PC-3 (cell line): ENCODE data around the gene PIP5K1C. TPM values are rescaled to one million over a fixed set of nuclear protein-coding genes. Genes with fewer than 3 reads are reported as not detected.

ENCODE experiments used
- ATAC-seq: fragments of 200-7000 bp; cut with Tn5 transposase; 2 replicates; pipeline ENCODE4 v1.9.1; 2020; ENCODE audit warnings: mild to moderate bottlenecking, moderate library complexity
- BruUV-seq: library from RNA; stranded (reverse); fragments of 400-500 nt; replicated peaks from 2 replicates; lab custom pipeline; 2021; lab: Mats Ljungman, UMichigan
- CTCF ChIA-PET: fragments of 300-600 bp; sonication (Branson Sonifier 250); formaldehyde crosslinking; loops from one replicate; lab custom pipeline; 2022; ENCODE audit warnings: antibody characterized with exemption; lab: Charles Lee
- POLR2A ChIA-PET: fragments of 300-600 bp; sonication (Branson Sonifier 250); formaldehyde crosslinking; loops from one replicate; lab custom pipeline; 2022; ENCODE audit warnings: antibody characterized with exemption; ENCODE audit not compliant: unreplicated experiment; lab: Charles Lee
- DNase-seq: peaks from one replicate; pipeline ENCODE4 v3.0.0-alpha.2; 2015
- H2AFZ ChIP-seq: fragments of 300-600 bp; sonication (generic); 2 replicates; pipeline ENCODE4 v1.6.0; 2016; ENCODE audit warnings: antibody characterized with exemption, low read length
- H3F3A ChIP-seq: fragments of 300-600 bp; sonication (generic); one replicate; pipeline ENCODE4 v1.6.0; 2017; ENCODE audit warnings: antibody characterized with exemption, low read length, control low read depth, mild to moderate bottlenecking; ENCODE audit not compliant: unreplicated experiment
- H3K27ac ChIP-seq: fragments of 300-600 bp; sonication (generic); 2 replicates; pipeline ENCODE4 v1.5.1; 2016; ENCODE audit warnings: mild to moderate bottlenecking, low read length
- H3K27me3 ChIP-seq: fragments of 300-600 bp; sonication (generic); 2 replicates; pipeline ENCODE4 v1.6.1; 2016; ENCODE audit warnings: low read length, mixed read lengths
- H3K36me3 ChIP-seq: fragments of 300-600 bp; sonication (generic); 2 replicates; pipeline ENCODE4 v1.6.1; 2016; ENCODE audit warnings: low read depth, mixed run types, low read length, mixed read lengths
- H3K4me1 ChIP-seq: fragments of 300-600 bp; sonication (generic); 2 replicates; pipeline ENCODE4 v1.5.1; 2016; ENCODE audit warnings: low read length; ENCODE audit not compliant: insufficient read depth
- H3K4me2 ChIP-seq: fragments of 300-600 bp; sonication (generic); 2 replicates; pipeline ENCODE4 v1.6.0; 2016; ENCODE audit warnings: low read length
- H3K4me3 ChIP-seq: fragments of 300-600 bp; sonication (generic); 2 replicates; pipeline ENCODE4 v1.5.1; 2016; ENCODE audit warnings: mild to moderate bottlenecking, low read length, mixed read lengths
- H3K79me2 ChIP-seq: fragments of 300-600 bp; sonication (generic); 2 replicates; pipeline ENCODE4 v1.6.1; 2017; ENCODE audit warnings: low read length, mixed read lengths
- H3K9ac ChIP-seq: fragments of 300-600 bp; sonication (generic); 2 replicates; pipeline ENCODE4 v1.6.0; 2016; ENCODE audit warnings: mild to moderate bottlenecking, low read length
- H3K9me2 ChIP-seq: fragments of 300-600 bp; sonication (generic); replicated peaks from 2 replicates; pipeline ENCODE4 v1.6.1; 2016; ENCODE audit warnings: mixed run types, low read length, mixed read lengths
- H3K9me3 ChIP-seq: fragments of 300-600 bp; sonication (generic); 2 replicates; pipeline ENCODE4 v1.6.1; 2016; ENCODE audit warnings: low read length, mixed read lengths
- H4K20me1 ChIP-seq: fragments of 300-600 bp; sonication (generic); 2 replicates; pipeline ENCODE4 v1.6.1; 2016; ENCODE audit warnings: low read length, mixed read lengths
- EZH2 ChIP-seq: fragments of 300-600 bp; sonication (generic); IDR thresholded peaks from one replicate; pipeline ENCODE4 v1.6.1; 2017; ENCODE audit warnings: antibody characterized with exemption, mild to moderate bottlenecking, low read length; ENCODE audit not compliant: unreplicated experiment
- EZH2phosphoT487 ChIP-seq: fragments of 300-600 bp; sonication (generic); IDR thresholded peaks from 2 replicates; pipeline ENCODE4 v1.6.1; 2018; ENCODE audit warnings: mild to moderate bottlenecking, antibody characterized with exemption, low read length, borderline replicate concordance
- intact Hi-C: fragments of 100-400 bp; cut with micrococcal nuclease; formaldehyde crosslinking; loops from 2 replicates; pipeline ENCODE4 v1.9.0; 2023
- total RNA-seq: library from RNA; depleted of rRNA; stranded (reverse); fragments of >200 nt; gene quantifications from 2 replicates; pipeline ENCODE4 v1.2.3, GENCODE V29; 2014
- TF ChIP-seq, protein P1 (sequence below): fragments of 300-600 bp; sonication (generic); conservative IDR thresholded peaks from 2 replicates; pipeline ENCODE4 v1.5.1; 2017; ENCODE audit warnings: antibody characterized with exemption, low read depth, mild to moderate bottlenecking, low read length

The PIP5K1C gene
- total RNA-seq, 1 experiment from 2014 or later, result 16.1 TPM

GRCh38 chr19:3620817-3621547 lies 79.3 kb downstream of the PIP5K1C start:
- BruUV-seq, result no TSS peak
- Histone ChIP-seq H3K27me3 (no peaks in the 10 kb centered on the region), H2AFZ (no peak overlapping the region), H3K4me1 (peaks cover 5% of the 10 kb centered on the region; the same call in 1 of the 2 replicates), H3K4me3 (no peak overlapping the region), H3K9me2 (no peaks in the 10 kb centered on the region), H3K36me3 (no peaks in the 10 kb centered on the region; the same call in 1 of the 2 replicates), H3K9me3 (no peaks in the 10 kb centered on the region), H3F3A (no peaks in the 10 kb centered on the region), H4K20me1 (no peaks in the 10 kb centered on the region), H3K9ac (no peak overlapping the region), H3K27ac (no peak overlapping the region), H3K4me2 (no peak overlapping the region), H3K79me2 (peaks cover 22% of the 10 kb centered on the region)
- POLR2A ChIA-PET, result no interaction called here
- ATAC-seq (no peak), DNase-seq (no peak)
- CTCF ChIA-PET, result no interaction called here
- TF ChIP-seq, protein P1, sequence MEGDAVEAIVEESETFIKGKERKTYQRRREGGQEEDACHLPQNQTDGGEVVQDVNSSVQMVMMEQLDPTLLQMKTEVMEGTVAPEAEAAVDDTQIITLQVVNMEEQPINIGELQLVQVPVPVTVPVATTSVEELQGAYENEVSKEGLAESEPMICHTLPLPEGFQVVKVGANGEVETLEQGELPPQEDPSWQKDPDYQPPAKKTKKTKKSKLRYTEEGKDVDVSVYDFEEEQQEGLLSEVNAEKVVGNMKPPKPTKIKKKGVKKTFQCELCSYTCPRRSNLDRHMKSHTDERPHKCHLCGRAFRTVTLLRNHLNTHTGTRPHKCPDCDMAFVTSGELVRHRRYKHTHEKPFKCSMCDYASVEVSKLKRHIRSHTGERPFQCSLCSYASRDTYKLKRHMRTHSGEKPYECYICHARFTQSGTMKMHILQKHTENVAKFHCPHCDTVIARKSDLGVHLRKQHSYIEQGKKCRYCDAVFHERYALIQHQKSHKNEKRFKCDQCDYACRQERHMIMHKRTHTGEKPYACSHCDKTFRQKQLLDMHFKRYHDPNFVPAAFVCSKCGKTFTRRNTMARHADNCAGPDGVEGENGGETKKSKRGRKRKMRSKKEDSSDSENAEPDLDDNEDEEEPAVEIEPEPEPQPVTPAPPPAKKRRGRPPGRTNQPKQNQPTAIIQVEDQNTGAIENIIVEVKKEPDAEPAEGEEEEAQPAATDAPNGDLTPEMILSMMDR, result no peak
- TF ChIP-seq EZH2 (no peak), EZH2phosphoT487 (no peak)
- intact Hi-C loops, result no loop called here

DNA sequence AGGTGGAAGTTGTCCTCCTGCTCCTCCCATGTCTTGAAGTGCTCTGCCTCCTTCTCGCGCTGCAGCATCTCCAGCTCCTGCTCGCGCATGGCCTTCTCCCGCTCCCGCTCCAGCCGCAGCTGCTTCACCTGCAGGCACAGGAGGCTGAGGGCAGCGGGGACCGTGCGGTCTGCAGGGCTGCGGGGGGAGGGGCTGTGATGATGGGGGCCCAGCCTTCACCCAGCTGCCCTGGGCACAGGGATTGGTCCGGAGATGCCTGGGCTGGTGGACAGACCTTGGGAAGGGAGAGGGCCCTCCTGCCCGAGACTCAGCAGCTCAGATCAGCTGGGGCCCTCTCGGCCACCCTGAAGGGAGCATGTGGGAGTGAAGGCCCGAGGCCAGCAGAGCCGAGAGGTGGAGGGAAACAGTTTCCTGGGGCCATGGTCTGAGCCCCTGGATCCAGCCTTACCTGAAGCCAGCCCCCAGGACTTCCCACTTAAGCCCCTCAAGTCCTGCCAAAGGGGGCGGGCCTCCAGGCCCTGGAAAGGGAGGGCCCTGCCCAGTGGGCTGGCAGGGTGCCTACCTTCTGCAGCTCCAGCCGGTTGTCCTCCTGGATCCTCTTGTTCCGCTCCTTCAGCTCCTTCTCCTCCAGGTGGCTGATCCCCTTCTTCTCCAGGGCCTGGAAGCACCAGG lies 80.0 kb downstream of the PIP5K1C start:
- no peaks in the 10 kb centered on the region for H4K20me1 ChIP-seq
- no peaks in the 10 kb centered on the region for H3F3A ChIP-seq
- no peak overlapping the region for H3K9ac ChIP-seq
- no peaks in the 10 kb centered on the region; the same call in 1 of the 2 replicates for H3K36me3 ChIP-seq
- DNase-seq (no peak), ATAC-seq (no peak)
- peaks cover 15% of the 10 kb centered on the region for H3K79me2 ChIP-seq
- H3K4me1 ChIP-seq, result peaks cover 4% of the 10 kb centered on the region; the same call in 1 of the 2 replicates
- no peaks in the 10 kb centered on the region for H3K9me2 ChIP-seq
- H3K9me3 ChIP-seq, result no peaks in the 10 kb centered on the region
- TF ChIP-seq EZH2phosphoT487 (no peak), EZH2 (no peak)
- TF ChIP-seq, protein P1, result no peak
- POLR2A ChIA-PET, result no interaction called here
- H3K4me2 ChIP-seq, result no peak overlapping the region
- H2AFZ ChIP-seq, result no peak overlapping the region
- no TSS peak for BruUV-seq
- intact Hi-C loops, result no loop called here
- no peak overlapping the region for H3K4me3 ChIP-seq
- no peaks in the 10 kb centered on the region for H3K27me3 ChIP-seq
- H3K27ac ChIP-seq, result no peak overlapping the region
- CTCF ChIA-PET, result no interaction called here

- Histone ChIP-seq H3K9me2 (no peaks in the 10 kb centered on the region), H2AFZ (no peak overlapping the region), H3K4me2 (no peak overlapping the region), H3K27me3 (no peaks in the 10 kb centered on the region), H3K9me3 (no peaks in the 10 kb centered on the region), H3K4me3 (no peak overlapping the region), H3K4me1 (no peaks in the 10 kb centered on the region), H3K27ac (no peak overlapping the region), H3F3A (no peaks in the 10 kb centered on the region), H3K9ac (no peak overlapping the region), H4K20me1 (no peaks in the 10 kb centered on the region), H3K36me3 (no peaks in the 10 kb centered on the region; the same call in 1 of the 2 replicates), H3K79me2 (peaks cover 9% of the 10 kb centered on the region)
- CTCF ChIA-PET, result no interaction called here
- intact Hi-C loops, result no loop called here
- ATAC-seq (no peak), DNase-seq (no peak)
- BruUV-seq, result no TSS peak
- TF ChIP-seq, protein P1, result no peak
- TF ChIP-seq EZH2 (no peak), EZH2phosphoT487 (no peak)
- POLR2A ChIA-PET, result no interaction called here
Measured at GRCh38 chr19:3619631-3620012, 80.6 kb downstream of the PIP5K1C start.
